UCSD-AML1 (cell line): Measurements from ENCODE around the gene ZBTB25.

ENCODE experiments used
- DNase-seq: peaks from one replicate; lab custom pipeline; 2025; ENCODE audit not compliant: unreplicated experiment; lab: John Stamatoyannopoulos, UW

Gene ZBTB25

GRCh38 chr14:64400829-64401459, 102.7 kb downstream of the ZBTB25 start:
- no peak for DNase-seq
